ENCODE results near the gene TGFB1. TPM values are rescaled to one million over a fixed set of nuclear protein-coding genes. Genes with fewer than 3 reads are reported as not detected.
"Not testable (repeated sequence)": the region's sequence is repeated elsewhere in the genome, so short reads cannot be mapped to it uniquely, and the experiment has no call there.

The TGFB1 gene
- total and polyA plus RNA-seq, 2 of the 13 experiments (the other 11 are each of a cell fraction or from before 2014, with no cell fraction given), result 4.1 to 5.4 TPM

GRCh38 chr19:41371541-41371940, 17.8 kb upstream of the TGFB1 start:
- Histone ChIP-seq H3K9me3 (ENCODE audit: low read length) (no peaks in the 10 kb centered on the region), H3K4me2 (ENCODE audit: low read depth, low read length) (no peak overlapping the region), H3K27me3 (ENCODE audit: control insufficient read depth in 1 of 2, insufficient read depth in 2 of 2, low read length in 2 of 2) (no peaks in the 10 kb centered on the region), H2AFZ (ENCODE audit: low read length) (no peak overlapping the region), H3K9ac (ENCODE audit: insufficient read depth, low read depth, low read length) (no peak overlapping the region), H3K4me1 (ENCODE audit: insufficient read depth, low read length) (peaks cover 21% of the 10 kb centered on the region), H3K36me3 (replicated peaks in 1 of 2; ENCODE audit: control insufficient read depth in 1 of 2, insufficient read depth in 2 of 2, low read length in 2 of 2) (no peaks in the 10 kb centered on the region; a peak in 1 of 5 replicates), H4K20me1 (ENCODE audit: insufficient read depth, low read length) (no peaks in the 10 kb centered on the region), H3K27ac (ENCODE audit: extremely low read length, insufficient read depth, low read length) (no peak overlapping the region), H3K79me2 (ENCODE audit: insufficient read depth, low read length) (peaks cover 3% of the 10 kb centered on the region), H3K4me3 (replicated peaks in 1 of 3; ENCODE audit: insufficient read depth in 1 of 3, low read depth in 2 of 3, low read length in 3 of 3) (no peak overlapping the region)
- BruUV-seq (replicated peaks), result no TSS peak
- CTCF ChIA-PET (ENCODE audit: low intra/inter-chr PET ratio, low total read pairs), result no interaction called here
- ATAC-seq (no peak), FAIRE-seq (no peak), DNase-seq (ENCODE audit: low spot score) (no peak)
- no peak for TF ChIP-seq KAT7 (CRISPR knock-in tag; IDR thresholded peaks at IDR 0.05; ENCODE audit: borderline replicate concordance)
- no peak for TF ChIP-seq YEATS4 (CRISPR knock-in tag; IDR thresholded peaks at IDR 0.05; ENCODE audit: borderline replicate concordance)
- no peak for TF ChIP-seq ETV6 (CRISPR knock-in tag; conservative IDR thresholded peaks at IDR 0.05)
- POLR2A ChIA-PET, result no interaction called here
- in situ Hi-C loops (cut with HindIII; ENCODE audit: extremely low pct_ligation_motif_present, low pct_unique_long_range_greater_than_20kb), result no loop called here
- intact Hi-C loops (cut with micrococcal nuclease; ENCODE audit: unreplicated experiment), result no loop called here
- 98% methylated on average over 8 of the region's 8 CpGs for WGBS (ENCODE audit: low lambda C conversion rate)

GRCh38 chr19:41371119-41371518, 17.4 kb upstream of the TGFB1 start:
- not testable (repeated sequence) for FAIRE-seq, ATAC-seq

More at GRCh38 chr19:41371119-41371518, 17.4 kb upstream of the TGFB1 start:
- H3K27me3 ChIP-seq (ENCODE audit: control insufficient read depth in 1 of 2, insufficient read depth in 2 of 2, low read length in 2 of 2); BruUV-seq (replicated peaks); DNase-seq (ENCODE audit: low spot score); H3K4me2 ChIP-seq (ENCODE audit: low read depth, low read length); H3K9ac ChIP-seq (ENCODE audit: insufficient read depth, low read depth, low read length); H3K4me3 ChIP-seq (replicated peaks in 1 of 3; ENCODE audit: insufficient read depth in 1 of 3, low read depth in 2 of 3, low read length in 3 of 3); in situ Hi-C loops (cut with HindIII; ENCODE audit: extremely low pct_ligation_motif_present, low pct_unique_long_range_greater_than_20kb); H3K36me3 ChIP-seq (replicated peaks in 1 of 2; ENCODE audit: control insufficient read depth in 1 of 2, insufficient read depth in 2 of 2, low read length in 2 of 2); intact Hi-C loops (cut with micrococcal nuclease; ENCODE audit: unreplicated experiment); H3K79me2 ChIP-seq (ENCODE audit: insufficient read depth, low read length); CTCF ChIA-PET (ENCODE audit: low intra/inter-chr PET ratio, low total read pairs); H3K9me3 ChIP-seq (ENCODE audit: low read length); POLR2A ChIA-PET; H4K20me1 ChIP-seq (ENCODE audit: insufficient read depth, low read length); H3K27ac ChIP-seq (ENCODE audit: extremely low read length, insufficient read depth, low read length); H2AFZ ChIP-seq (ENCODE audit: low read length): not testable (repeated sequence)
- 98% methylated on average over 5 of the region's 5 CpGs for WGBS (ENCODE audit: low lambda C conversion rate)
- peaks cover 25% of the 10 kb centered on the region for H3K4me1 ChIP-seq (ENCODE audit: insufficient read depth, low read length)

Measured in HepG2 (cell line).